PC-9 (cell line): ENCODE data around the gene NDUFAF2. TPM values are rescaled to one million over a fixed set of nuclear protein-coding genes. Genes with fewer than 3 reads are reported as not detected.

Experiments
- BruUV-seq: library from RNA; stranded (reverse); fragments of 400-500 nt; replicated peaks from 2 replicates; lab custom pipeline; 2021; lab: Mats Ljungman, UMichigan
- CTCF ChIA-PET: fragments of 300-600 bp; sonication (Branson Sonifier 250); formaldehyde crosslinking; loops from one replicate; lab custom pipeline; 2022; ENCODE audit warnings: antibody characterized with exemption; lab: Charles Lee
- POLR2A ChIA-PET: fragments of 300-600 bp; sonication (Branson Sonifier 250); formaldehyde crosslinking; loops from one replicate; lab custom pipeline; 2022; ENCODE audit warnings: antibody characterized with exemption; ENCODE audit not compliant: unreplicated experiment; lab: Charles Lee
- DNase-seq, 2 experiments: peaks; one replicate each; pipeline versions ENCODE4 v3.0.0 to v3.0.0-alpha.2; 2015 to 2022; ENCODE audit warnings: mixed read lengths in 1 of 2
- H2AFZ ChIP-seq: fragments of 200-600 bp; sonication (generic); 2 replicates; pipeline ENCODE4 v1.8.1; 2017; ENCODE audit warnings: antibody characterized with exemption
- H3F3A ChIP-seq: fragments of 200-600 bp; sonication (generic); 2 replicates; pipeline ENCODE4 v1.8.1; 2017; ENCODE audit warnings: antibody characterized with exemption, mild to moderate bottlenecking, low read depth; ENCODE audit not compliant: insufficient read depth
- H3K27ac ChIP-seq: fragments of 200-600 bp; sonication (generic); 2 replicates; pipeline ENCODE4 v1.6.1; 2016; ENCODE audit warnings: mixed run types
- H3K27me3 ChIP-seq: fragments of 200-600 bp; sonication (generic); 2 replicates; pipeline ENCODE4 v1.6.1; 2016; ENCODE audit warnings: low read depth, mixed run types; ENCODE audit not compliant: insufficient read depth
- H3K36me3 ChIP-seq: fragments of 200-600 bp; sonication (generic); 2 replicates; pipeline ENCODE4 v1.6.1; 2016; ENCODE audit warnings: low read depth, mixed run types
- H3K4me1 ChIP-seq: fragments of 200-600 bp; sonication (generic); replicated peaks from 2 replicates; pipeline ENCODE4 v1.6.1; 2016; ENCODE audit warnings: mixed run types; ENCODE audit not compliant: insufficient read depth
- H3K4me2 ChIP-seq: fragments of 200-600 bp; sonication (generic); 2 replicates; pipeline ENCODE4 v1.6.1; 2017; ENCODE audit warnings: mixed run types
- H3K4me3 ChIP-seq: fragments of 200-600 bp; sonication (generic); 2 replicates; pipeline ENCODE4 v1.6.1; 2016; ENCODE audit warnings: mixed run types
- H3K79me2 ChIP-seq: fragments of 200-600 bp; sonication (generic); 2 replicates; pipeline ENCODE4 v1.6.1; 2017; ENCODE audit warnings: low read depth, mixed run types
- H3K9me2 ChIP-seq: fragments of 200-600 bp; sonication (generic); 2 replicates; pipeline ENCODE4 v1.8.1; 2017; ENCODE audit warnings: mild to moderate bottlenecking; ENCODE audit not compliant: insufficient read depth
- H3K9me3 ChIP-seq: fragments of 200-600 bp; sonication (generic); 2 replicates; pipeline ENCODE4 v1.8.1; 2016; ENCODE audit warnings: low read depth; ENCODE audit not compliant: insufficient read depth
- H4K20me1 ChIP-seq: fragments of 200-600 bp; sonication (generic); 2 replicates; pipeline ENCODE4 v1.8.1; 2017; ENCODE audit not compliant: insufficient read depth
- CTCF ChIP-seq: fragments of 200-600 bp; sonication (generic); conservative IDR thresholded peaks from 2 replicates; pipeline ENCODE4 v1.6.1; 2017; ENCODE audit warnings: mixed run types, antibody characterized with exemption, mild to moderate bottlenecking, moderate library complexity
- EZH2 ChIP-seq: fragments of 200-600 bp; sonication (generic); IDR thresholded peaks from 2 replicates; pipeline ENCODE4 v1.8.0; 2017; ENCODE audit warnings: antibody characterized with exemption, low read depth
- intact Hi-C: fragments of 100-400 bp; cut with micrococcal nuclease; formaldehyde crosslinking; loops from one replicate; pipeline ENCODE4 v1.10.0; 2022; ENCODE audit not compliant: unreplicated experiment
- total RNA-seq: library from RNA; stranded (reverse); gene quantifications from 2 replicates; pipeline ENCODE4 v1.2.3, GENCODE V29; 2021

The NDUFAF2 gene
- total RNA-seq, 1 experiment from 2014 or later, result 42.7 TPM

- intact Hi-C loops, result no loop called here
- no peak overlapping the region for H3K4me2 ChIP-seq
- H2AFZ ChIP-seq, result no peak overlapping the region
- POLR2A ChIA-PET, result no interaction called here
- CTCF ChIA-PET, result no interaction called here
- no peak overlapping the region for H3K4me3 ChIP-seq
- H3K9me3 ChIP-seq, result no peaks in the 10 kb centered on the region
- TF ChIP-seq CTCF (no peak), EZH2 (no peak)
- no peaks in the 10 kb centered on the region for H3K36me3 ChIP-seq
- no peak overlapping the region for H3K27ac ChIP-seq
- BruUV-seq, result no TSS peak
- no peaks in the 10 kb centered on the region for H3K79me2 ChIP-seq
- H3K27me3 ChIP-seq, result no peaks in the 10 kb centered on the region
- no peaks in the 10 kb centered on the region for H3K9me2 ChIP-seq
- H3F3A ChIP-seq, result no peaks in the 10 kb centered on the region
- H4K20me1 ChIP-seq, result no peaks in the 10 kb centered on the region
- no peaks in the 10 kb centered on the region for H3K4me1 ChIP-seq
- no peak for DNase-seq
These were observed 178.1 kb downstream of the NDUFAF2 start for GRCh38 chr5:61123145-61123544.

GRCh38 chr5:61130289-61130688 is 185.3 kb downstream of the NDUFAF2 start:
- BruUV-seq, result no TSS peak
- Histone ChIP-seq H3K79me2 (no peaks in the 10 kb centered on the region), H4K20me1 (no peaks in the 10 kb centered on the region; the same call in 1 of the 2 replicates), H2AFZ (no peak overlapping the region), H3K9me3 (no peaks in the 10 kb centered on the region), H3F3A (no peaks in the 10 kb centered on the region; the same call in 1 of the 2 replicates), H3K4me1 (no peaks in the 10 kb centered on the region), H3K27ac (no peak overlapping the region), H3K27me3 (no peaks in the 10 kb centered on the region), H3K36me3 (no peaks in the 10 kb centered on the region), H3K9me2 (no peaks in the 10 kb centered on the region), H3K4me2 (no peak overlapping the region), H3K4me3 (no peak overlapping the region)
- ChIA-PET CTCF (no interaction called here), POLR2A (no interaction called here)
- DNase-seq, result no peak
- intact Hi-C loops, result no loop called here
- TF ChIP-seq EZH2 (no peak), CTCF (no peak)

GRCh38 chr5:61132559-61132958 is 187.6 kb downstream of the NDUFAF2 start:
- Histone ChIP-seq H3K4me3 (no peak overlapping the region), H4K20me1 (peaks cover 5% of the 10 kb centered on the region; the same call in 1 of the 2 replicates), H3K79me2 (no peaks in the 10 kb centered on the region), H3K9me2 (no peaks in the 10 kb centered on the region), H3K4me1 (no peaks in the 10 kb centered on the region), H3K4me2 (no peak overlapping the region), H3K27me3 (no peaks in the 10 kb centered on the region), H3K27ac (no peak overlapping the region), H2AFZ (no peak overlapping the region), H3F3A (no peaks in the 10 kb centered on the region; the same call in 1 of the 2 replicates), H3K9me3 (no peaks in the 10 kb centered on the region), H3K36me3 (no peaks in the 10 kb centered on the region)
- intact Hi-C loops, result no loop called here
- TF ChIP-seq CTCF (no peak), EZH2 (no peak)
- no TSS peak for BruUV-seq
- POLR2A ChIA-PET, result no interaction called here
- DNase-seq, result no peak
- CTCF ChIA-PET, result no interaction called here
